G401.6 (cell line): ENCODE data around the gene RUVBL2.

ENCODE experiments used
- FAIRE-seq: peaks from 2 replicates; lab custom pipeline; 2012; peaks lifted over from hg19 to GRCh38; lab: Jason Lieb, UNC

RUVBL2 gene

DNA sequence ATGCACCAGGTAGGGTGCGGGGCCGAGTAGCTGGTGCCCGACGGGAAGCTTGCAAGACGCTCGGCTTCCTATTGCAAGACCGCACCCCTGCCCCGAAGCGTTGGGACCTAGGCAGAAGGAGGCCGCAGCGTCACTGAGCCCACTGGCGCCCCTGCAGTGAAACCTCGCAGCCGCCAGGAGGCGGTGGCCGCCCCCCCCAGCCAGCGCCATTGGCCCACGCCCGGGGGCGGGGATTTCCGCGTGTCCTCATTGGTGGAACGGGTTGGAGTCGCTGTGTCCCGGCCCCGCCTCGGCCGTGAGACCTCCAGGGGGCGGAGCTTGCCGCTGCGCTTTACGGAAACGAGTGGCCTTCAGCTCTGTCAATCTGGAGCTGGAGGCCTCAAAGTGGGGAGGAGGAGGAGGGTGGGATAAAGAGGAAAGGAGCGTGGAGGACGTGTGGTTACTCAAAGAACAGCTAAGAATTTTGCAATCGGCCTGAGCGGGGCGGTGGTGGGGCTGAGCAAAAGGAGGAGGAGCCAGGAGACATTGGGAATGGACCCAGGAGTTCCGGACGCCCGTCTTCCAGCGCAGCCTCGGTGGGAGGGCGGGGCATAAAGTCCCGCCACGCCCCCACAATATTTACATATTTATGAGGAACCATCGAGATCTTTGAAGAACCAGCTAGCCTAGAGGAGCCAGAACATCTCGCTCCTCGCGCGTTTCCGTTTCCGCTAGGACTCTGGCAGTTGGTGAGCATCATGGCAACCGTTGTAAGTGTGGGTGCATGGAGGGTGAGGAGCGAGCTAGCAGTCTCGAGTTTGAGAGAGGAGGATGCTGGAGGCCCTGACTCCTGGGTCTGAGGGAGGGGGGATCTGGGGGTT, at the start of gene RUVBL2, which contains the start of gene GYS1:
Gene RUVBL2, plus strand, starts transcription at position 713 of the 860 bp plus-strand sequence. Its CDS starts 25 bp downstream, at position 738.
Gene GYS1, minus strand, starts transcription at position 135 of the 860 bp plus-strand sequence. CDS start 197 bp downstream, outside the sequence.
- FAIRE-seq: peak; percentile 99

DNA sequence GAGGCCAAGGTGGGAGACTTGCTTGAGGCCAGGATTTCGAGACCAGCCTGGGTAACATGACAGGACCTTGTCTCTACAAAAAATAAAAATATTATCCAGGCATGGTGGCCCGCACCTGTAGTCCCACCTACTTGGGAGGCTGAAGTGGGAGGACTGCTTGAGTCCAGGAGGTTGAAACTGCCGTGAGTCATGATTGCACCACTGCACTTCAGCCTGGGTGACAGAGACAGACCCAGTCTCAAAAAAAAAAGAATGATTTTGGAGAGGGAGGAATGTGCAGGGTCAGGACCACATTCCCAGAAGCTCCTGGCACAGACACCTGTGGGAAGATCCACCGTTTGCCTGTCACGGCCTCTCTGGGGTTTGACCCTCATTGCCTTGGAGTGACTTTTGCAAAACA, 48.3 kb upstream of the RUVBL2 start:
- FAIRE-seq: no peak

- FAIRE-seq: no peak
Measured at GRCh38 chr19:48945817-48946216, 47.9 kb upstream of the RUVBL2 start.

- no peak for FAIRE-seq
Measured at GRCh38 chr19:48946463-48947257, 47.0 kb upstream of the RUVBL2 start.

GRCh38 chr19:48947258-48947542, 46.5 kb upstream of the RUVBL2 start:
- FAIRE-seq: no peak

DNA sequence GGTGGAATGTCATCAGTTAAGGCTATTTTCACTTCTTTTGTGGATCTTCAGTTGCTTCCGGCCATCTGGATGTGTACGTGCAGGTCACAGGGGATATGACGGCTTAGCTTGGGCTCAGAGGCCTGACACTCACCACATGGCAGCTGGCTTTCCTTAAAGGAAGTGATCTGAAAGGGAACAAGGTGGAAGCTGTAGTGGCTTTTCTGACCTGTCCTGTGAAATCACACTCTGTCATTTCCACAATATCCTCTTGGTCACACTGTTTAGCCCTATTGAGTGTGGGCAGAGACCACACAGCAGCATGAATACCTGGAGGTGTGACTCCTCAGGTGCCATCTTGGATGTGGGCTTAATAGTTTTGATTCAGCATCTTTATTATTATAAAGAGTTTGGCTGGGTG, 43.5 kb upstream of the RUVBL2 start:
- no peak for FAIRE-seq

DNA sequence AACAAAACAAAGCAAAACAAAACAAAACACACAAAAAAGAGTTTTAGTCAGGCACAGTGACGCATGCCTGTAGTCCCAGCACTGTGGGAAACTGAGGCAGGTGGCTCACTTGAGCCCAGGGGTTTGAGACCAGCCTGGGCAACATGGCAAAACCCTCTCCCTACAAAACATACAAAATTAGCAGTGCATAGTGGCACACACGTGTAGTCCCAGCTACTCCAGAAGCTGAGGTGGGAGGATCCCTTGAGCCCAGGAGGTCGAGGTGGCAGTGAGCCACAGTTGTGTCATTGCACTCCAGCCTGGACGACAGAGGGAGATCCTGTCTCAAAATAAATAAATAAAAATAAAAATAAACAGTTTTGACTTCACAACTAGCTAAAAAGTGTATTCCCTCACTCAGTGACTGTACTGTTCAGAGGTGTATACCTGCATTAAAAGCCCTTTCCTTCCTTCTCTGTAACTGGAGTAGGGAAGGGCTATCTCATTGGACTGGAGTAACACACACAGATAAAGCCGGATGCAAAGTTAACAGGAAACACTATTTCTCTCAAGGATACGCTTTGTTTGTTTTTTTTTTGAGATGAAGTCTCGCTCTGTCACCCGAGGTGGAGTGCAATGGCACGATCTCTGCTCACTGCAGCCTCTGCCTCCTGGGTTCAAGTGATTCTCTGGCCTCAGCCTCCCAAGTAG, 42.7 kb upstream of the RUVBL2 start:
- FAIRE-seq: no peak

DNA sequence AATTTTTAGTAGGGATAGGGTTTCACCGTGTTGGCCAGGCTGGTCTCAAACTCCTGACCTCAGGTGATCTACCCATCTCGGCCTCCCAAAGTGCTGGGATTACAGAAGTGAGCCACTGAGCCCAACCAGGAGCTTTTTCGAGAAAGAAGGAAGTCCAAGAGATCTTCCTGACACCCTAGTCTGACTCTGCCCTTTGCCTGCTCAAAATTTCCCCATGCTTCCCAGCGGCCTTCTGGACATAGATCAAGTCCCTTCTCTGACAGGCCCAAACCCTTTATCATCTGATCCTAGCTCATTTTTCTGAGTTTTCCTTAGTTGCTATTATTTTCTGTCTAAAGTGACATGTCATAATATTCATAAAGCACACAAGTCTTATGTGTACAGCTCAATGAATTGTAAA, 40.5 kb upstream of the RUVBL2 start:
- no peak for FAIRE-seq

DNA sequence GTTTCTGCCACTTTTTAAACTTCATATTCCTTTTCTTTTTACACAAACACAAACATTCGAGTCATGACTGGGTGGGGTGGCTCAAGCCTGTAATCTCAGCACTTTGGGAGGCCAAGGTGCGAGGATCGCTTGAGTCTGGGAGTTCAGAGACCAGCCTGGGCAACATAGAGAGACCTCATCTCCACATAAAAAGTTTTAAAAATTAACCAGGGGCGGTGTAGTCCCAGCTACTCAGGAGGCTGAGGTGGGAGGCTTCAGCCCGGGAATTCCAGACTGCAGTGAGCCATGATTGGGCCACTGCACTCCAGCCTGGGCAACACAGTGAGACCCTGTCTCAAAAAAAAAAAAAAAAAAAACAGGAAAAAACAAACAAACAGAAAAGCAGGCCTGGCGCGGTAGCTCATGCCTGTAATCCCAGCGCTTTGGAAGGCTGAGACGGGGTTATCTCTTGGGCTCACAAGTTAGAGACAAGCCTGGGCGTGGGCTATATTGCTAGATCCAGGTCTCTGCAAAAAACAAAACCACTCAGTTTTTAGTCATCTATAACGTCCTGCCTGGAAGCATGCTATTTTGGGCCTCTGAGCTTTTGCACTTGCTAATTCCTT, 39.6 kb upstream of the RUVBL2 start:
- no peak for FAIRE-seq

GRCh38 chr19:48954595-48955307, 38.9 kb upstream of the RUVBL2 start, which contains the start of gene BAX:
Gene BAX, plus strand, starts transcription at chr19:48954875. Its CDS starts 54 bp downstream, at chr19:48954929.
- peak; percentile 45 for FAIRE-seq

DNA sequence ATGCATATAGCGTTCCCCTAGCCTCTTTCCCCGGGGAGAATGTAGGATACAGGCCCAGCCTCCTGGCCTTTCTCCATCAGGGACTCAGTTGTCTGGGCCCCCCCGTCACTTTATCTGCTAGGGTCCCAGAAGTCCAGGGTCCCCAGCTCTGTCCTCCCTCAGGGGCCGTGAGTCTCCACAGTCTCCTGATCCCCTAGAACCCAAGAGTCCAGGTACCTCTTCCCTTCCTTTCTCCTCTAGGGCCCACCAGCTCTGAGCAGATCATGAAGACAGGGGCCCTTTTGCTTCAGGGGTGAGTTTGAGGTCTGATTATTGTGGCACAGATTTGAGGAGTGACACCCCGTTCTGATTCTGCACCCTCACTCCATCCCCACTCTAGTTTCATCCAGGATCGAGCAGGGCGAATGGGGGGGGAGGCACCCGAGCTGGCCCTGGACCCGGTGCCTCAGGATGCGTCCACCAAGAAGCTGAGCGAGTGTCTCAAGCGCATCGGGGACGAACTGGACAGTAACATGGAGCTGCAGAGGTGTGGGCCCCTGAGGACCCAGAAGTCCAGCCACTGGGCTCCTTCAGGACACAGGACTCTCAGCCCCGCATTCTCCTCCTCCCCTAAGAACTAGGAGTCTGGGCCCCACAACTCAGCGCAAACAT, 38.3 kb upstream of the RUVBL2 start:
- no peak for FAIRE-seq

DNA sequence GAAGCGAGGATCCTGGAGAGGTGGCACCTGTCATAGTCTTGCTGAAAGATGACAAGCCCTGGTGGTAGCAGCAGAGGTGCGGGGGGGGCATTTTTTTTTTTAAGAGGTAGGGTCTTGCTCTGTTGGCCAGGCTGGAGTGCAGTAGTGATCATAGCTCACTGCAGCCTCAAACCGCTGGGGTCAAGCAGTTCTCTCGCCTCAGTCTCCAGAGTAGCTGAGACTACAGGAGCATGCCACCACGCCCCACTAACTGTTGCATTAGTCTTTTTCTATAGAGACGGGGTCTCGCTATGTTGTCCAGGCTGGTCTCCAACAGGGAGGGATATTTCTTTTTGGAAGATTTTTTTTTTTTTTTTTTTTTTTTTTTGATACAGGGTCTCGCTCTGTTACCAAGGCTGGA, 35.7 kb upstream of the RUVBL2 start:
- FAIRE-seq: no peak

DNA sequence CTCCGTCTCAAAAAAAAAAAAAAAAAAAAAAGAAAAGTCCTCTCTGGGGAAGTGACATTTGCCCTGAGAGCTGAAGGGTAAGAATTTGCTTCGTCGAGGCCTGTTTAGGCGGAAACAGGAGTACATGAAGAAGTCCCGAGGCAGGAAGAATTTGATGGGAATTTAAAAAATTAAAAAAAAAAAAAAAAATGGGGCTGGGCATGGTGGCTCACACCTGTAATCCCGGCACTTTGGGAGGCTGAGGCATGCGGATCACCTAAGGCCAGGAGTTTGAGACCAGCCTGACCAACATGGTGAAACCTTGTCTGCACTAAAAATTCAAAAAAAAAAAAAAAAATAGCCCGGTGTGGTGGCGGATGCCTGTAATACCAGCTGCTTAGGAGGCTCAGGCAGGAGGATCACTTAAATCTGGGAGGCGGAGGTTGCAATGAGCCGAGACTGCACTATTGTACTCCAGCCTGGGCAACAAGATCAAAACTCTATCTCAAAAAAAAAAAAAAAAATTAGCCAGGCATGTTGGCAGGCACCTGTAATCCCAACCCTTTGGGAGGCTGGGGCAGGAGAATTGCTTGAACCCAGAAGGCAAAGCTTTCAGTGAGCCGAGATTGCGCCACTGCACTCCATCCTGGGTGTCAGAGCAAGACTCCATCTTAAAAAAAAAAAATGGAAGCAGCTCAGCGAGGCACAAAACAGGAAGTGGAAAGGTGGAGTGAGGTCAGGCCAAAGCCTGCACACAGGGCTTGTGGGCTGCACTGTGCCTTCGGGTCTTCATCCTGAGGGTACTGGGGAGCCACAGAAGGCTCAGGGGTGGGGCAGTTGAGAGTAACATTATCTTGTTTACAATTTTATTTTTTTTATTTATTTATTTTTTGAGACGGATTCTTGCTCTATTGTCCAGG, 34.1 kb upstream of the RUVBL2 start:
- FAIRE-seq: no peak

GRCh38 chr19:48961051-48961649, 32.5 kb upstream of the RUVBL2 start:
- FAIRE-seq: no peak

GRCh38 chr19:48961673-48962028, 32.0 kb upstream of the RUVBL2 start:
- FAIRE-seq: no peak

- FAIRE-seq: no peak
Measured at GRCh38 chr19:48962029-48962848, 31.4 kb upstream of the RUVBL2 start.

DNA sequence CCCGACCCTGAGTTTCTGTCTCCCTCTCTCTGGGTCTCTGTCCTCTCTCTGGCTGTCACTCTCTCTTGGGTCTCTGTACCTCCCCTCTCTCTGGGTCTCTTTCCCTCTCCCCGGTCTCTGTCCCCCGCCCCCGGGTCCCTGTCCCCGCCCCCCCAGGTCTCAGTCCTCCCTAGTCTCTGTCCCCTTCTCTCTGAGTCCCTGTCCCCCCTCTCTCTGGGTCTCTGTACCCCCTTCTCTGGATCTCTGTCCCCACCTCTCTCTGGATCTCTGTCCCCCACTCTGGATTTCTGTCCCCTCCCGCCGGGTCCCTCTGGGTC, 30.9 kb upstream of the RUVBL2 start:
- FAIRE-seq: no peak

DNA sequence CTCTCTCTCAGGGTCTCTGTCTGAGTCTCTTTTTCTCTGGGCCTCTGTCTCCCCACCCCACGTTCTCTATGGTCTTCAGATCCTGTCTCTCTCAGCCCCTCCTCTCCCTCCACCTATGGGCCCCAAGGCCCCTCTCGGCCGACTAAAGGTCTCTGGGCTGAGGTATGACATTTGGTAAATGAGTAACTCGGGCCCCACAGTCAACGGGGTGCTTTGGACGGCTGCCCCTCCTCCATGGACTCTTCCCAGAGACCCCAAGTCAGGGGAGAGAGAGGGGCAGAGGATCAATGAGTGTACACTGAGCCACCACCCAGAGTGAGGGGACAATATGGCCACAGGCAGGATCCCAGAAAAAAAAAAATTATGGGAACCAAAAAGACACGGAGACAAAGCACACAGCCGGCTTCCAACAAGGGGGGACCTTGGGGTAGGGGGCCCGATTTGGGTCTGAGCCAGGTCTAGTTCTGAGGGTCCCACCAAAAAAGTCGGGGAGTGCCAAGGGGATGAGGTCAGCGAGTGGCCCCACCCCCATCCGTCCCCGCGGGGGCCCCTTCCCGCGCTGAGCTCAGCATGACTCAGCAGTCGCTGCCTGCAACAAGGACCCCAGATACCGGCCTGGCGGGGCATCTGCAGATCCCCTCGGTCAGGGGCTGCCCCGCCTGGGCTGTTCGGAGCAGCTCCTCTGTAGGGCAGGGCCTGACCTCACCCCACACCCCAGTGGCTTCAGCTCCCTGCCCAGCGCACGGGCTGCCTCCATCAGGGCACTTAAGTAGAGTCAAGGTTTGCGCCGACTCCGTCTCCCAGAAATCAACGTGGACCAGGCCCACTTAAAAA, 30.1 kb upstream of the RUVBL2 start:
- FAIRE-seq: peak; percentile 60
